ENCODE data around the gene MYG1.

MYG1 gene

GRCh38 chr12:53299454-53300180 is at the start of gene MYG1:
TSS of gene MYG1 (plus strand) at chr12:53299695. CDS start at chr12:53299738, 43 bp downstream.
- intact Hi-C loops (cut with DNase I): no loop called here
- DNase-seq: peak; percentile 87 to 97 (median 93)

- intact Hi-C loops (cut with DNase I): loop anchor here (5.0 kb wide), 1 partner anchor 39 kb away; no protein-coding TSS in a partner anchor
- DNase-seq: peak; percentile 56 to 91 (median 80)
Measured at GRCh38 chr12:53251477-53252348, 47.8 kb upstream of the MYG1 start.

DNA sequence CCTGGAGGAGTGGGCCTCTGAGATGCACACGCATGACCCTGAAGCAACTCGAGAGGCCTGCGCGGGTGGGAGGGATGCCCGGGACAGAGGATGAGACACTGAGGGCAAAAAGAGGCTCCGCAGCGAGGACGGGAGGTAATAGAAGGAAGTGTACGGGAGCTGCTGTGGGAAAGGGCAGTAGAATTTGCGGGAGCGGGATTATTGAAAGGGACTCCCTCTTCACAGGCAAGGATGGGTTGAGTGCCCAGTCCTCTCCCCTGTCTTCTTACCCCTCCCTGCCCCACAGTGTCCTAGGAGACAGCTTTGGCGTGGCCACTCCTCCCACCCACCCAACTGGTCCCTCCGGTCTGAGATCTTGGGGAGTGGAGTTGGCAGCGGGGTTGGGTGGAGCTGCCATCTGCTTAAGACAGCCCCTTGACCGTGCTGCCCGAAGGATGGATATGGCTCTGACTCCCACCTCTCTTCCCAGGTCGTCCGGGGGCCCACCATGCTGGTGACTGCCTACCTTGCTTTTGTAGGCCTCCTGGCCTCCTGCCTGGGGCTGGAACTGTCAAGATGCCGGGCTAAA is 47.1 kb upstream of the MYG1 start:
- peak in 5 of 42 donors; percentile 16 to 67 (median 38) for DNase-seq
- intact Hi-C loops (cut with DNase I): loop anchor here (5.0 kb wide), 1 partner anchor 40 kb away; no protein-coding TSS in a partner anchor

DNA sequence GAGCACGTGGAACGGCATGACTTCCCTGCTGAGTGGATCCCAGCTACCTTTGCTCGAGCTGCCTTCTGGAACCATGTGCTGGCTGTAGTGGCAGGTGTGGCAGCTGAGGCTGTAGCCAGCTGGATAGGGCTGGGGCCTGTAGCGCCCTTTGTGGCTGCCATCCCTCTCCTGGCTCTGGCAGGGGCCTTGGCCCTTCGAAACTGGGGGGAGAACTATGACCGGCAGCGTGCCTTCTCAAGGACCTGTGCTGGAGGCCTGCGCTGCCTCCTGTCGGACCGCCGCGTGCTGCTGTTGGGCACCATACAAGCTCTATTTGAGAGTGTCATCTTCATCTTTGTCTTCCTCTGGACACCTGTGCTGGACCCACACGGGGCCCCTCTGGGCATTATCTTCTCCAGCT is 46.2 kb upstream of the MYG1 start:
- intact Hi-C loops (cut with DNase I): loop anchor here (5.0 kb wide), 1 partner anchor 41 kb away; no protein-coding TSS in a partner anchor
- DNase-seq: no peak

- intact Hi-C loops (cut with DNase I): loop anchor here (5.0 kb wide), 1 partner anchor 43 kb away; no protein-coding TSS in a partner anchor
- DNase-seq: no peak
Measured at GRCh38 chr12:53254816-53255545, 44.5 kb upstream of the MYG1 start.

- DNase-seq: no peak
- intact Hi-C loops (cut with DNase I): no loop called here
Measured at GRCh38 chr12:53255996-53256395, 43.5 kb upstream of the MYG1 start.

GRCh38 chr12:53258541-53259539 is 40.7 kb upstream of the MYG1 start:
- no peak for DNase-seq
- intact Hi-C loops (cut with DNase I): no loop called here

DNA sequence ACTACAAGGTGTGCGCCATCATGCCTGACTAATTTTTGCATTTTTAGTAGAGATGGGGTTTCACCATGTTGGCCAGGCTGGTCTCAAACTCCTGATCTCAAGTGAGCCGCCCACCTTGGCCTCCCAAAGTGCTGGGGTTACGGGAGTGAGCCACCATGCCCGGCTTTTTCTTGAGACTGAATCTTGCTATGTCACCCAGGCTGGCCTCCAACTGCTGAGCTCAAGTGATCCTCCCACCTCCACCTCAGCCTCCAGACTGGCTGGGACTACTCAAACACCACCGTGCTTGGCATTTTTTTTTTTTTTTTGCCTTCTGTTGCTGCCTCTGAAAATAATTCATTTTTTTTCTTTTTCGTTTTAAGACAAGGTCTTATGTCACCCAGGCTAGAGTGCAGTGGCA is 39.6 kb upstream of the MYG1 start:
- DNase-seq: no peak
- intact Hi-C loops (cut with DNase I): no loop called here

DNA sequence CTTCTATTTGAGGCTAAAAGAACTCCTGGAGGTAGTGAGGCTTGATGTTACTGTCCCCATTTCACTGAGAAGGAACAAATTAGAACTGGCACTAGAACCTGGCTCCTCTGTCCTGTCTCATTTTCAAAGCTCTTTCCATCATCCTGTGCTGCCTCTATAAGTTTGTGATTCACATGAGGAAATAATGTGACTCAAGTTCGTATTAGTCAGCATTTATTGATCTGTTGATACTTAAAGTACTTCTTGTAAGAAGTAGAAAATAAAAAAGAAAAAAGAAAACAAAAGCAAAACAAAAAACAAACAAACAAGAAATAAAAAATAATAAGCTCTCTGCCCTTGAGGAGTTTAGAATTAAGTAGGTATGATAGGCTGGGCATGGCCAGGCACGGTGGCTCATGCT is 33.7 kb upstream of the MYG1 start:
- intact Hi-C loops (cut with DNase I): loop anchor here (5.0 kb wide), 1 partner anchor 53 kb away; no protein-coding TSS in a partner anchor

DNA sequence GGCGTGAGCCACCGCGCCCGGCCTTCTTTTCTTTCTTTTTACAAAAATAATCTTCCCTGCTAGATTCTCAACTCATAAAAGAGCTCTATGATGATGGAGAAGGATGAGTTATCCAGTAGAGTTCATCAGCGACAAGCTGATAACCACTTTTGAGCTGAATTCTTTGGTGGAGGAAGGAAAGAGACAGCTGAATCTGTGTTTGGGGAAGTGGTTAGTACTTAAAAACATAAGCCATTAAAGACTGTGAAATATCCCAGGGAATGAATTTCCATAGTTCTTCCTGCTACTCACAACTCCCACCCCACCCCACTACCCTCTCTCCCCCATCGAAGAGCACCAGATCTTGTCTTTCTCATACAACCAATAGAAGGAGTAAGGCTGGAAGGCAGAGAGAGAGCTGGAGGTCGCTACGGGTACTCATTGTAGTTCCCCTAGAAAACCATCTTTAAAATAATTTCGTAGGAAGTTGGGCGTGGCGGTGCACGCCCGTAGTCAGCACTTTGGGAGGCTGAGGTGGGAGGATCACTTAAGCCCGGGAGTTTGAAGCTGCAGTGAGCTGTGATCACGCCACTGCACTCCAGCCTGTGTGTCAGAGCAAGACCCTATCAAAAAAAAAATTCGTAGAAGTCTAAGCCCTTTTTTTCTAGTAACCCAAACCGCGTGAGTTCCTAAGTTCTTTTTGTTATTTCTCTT is 32.0 kb upstream of the MYG1 start:
- intact Hi-C loops (cut with DNase I): loop anchor here (5.0 kb wide), 1 partner anchor 55 kb away; no protein-coding TSS in a partner anchor
- DNase-seq: no peak

More for the DNA sequence above, 33.7 kb upstream of the MYG1 start:
- DNase-seq: no peak

DNA sequence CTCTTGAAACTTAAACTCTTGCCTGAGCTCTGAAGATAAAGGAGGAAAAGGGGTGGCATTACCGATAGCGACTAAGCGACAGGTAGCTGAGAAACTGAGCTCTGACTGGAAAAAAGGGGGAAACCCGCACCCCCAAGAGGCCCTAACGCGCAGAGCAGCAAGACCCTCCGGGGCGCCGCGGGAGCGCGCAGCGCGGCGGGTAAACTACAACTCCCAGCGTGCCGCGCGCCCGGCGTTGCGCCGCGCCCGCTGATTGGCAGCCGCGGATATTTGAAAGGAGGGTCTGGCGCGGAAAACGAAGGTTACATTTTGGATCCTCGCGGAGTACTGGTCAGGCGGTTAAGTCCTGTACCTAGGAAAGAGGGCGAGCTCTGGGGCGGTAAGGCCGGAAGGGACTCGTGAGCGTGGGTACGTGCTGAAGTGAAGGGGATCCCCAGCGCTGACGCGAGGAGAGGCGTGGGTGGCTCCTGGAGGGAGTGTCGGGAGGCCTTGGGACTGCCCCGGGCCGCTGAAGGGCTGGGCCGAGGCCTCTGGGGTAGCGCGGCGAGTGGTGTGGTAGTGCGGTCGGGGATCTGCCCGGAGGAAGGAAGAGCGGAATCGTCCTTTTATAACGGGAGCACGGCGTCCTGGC is 31.4 kb upstream of the MYG1 start, which contains the start of gene ESPL1:
TSS of gene ESPL1 (plus strand) at position 301 of the 631 bp plus-strand sequence. CDS start 468 bp downstream, outside the sequence.
- DNase-seq: peak; percentile 44 to 88 (median 72)
- intact Hi-C loops (cut with DNase I): loop anchor here (5.0 kb wide), 1 partner anchor 56 kb away; no protein-coding TSS in a partner anchor

GRCh38 chr12:53268630-53269562 is 30.6 kb upstream of the MYG1 start:
- intact Hi-C loops (cut with DNase I): loop anchor here (5.0 kb wide), 1 partner anchor 57 kb away; no protein-coding TSS in a partner anchor
- DNase-seq: no peak

DNA sequence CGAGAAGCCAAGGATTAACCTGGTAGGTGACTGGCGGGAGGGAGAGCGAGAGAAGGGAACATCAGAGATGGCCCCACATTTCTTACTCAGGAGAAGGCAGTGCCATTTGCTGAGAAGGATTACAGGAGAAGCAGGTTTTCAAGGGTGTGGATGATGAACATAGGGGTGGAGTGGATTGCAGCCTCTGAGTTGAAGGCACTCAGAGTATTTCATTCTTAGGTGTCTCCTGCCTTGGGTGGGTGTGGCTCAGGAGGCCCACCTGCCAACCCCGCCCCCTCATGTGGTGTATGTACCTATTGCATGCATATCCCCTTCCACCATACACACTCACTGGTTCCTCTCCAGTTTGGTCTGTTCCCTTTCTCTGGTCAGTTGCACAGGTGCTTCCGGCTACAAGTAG is 25.1 kb upstream of the MYG1 start:
- DNase-seq: no peak
- intact Hi-C loops (cut with DNase I): no loop called here

- intact Hi-C loops (cut with DNase I): no loop called here
Measured at GRCh38 chr12:53276511-53276910, 23.0 kb upstream of the MYG1 start.

DNA sequence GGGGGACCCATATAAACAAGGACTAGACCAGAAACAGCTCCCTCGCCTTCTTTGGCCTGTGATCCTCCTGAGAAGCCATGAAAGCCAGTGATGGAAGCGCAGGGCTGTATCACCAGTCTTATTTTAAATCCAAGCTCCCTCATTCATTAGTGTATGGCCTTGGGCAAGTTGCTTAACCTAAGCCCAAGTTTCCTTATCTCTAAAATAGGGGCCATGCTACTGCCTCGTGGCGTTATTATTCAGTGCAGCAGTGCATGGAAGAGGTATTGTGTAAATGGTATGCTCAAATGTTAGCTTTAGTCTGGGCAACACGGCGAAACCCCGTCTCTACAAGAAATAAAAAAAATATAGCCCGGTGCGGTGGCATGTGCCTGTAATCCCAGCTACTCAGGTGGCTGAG is 21.5 kb upstream of the MYG1 start:
- no peak for DNase-seq
- intact Hi-C loops (cut with DNase I): no loop called here

More at GRCh38 chr12:53276511-53276910, 23.0 kb upstream of the MYG1 start:
- DNase-seq: no peak
